Sigmoid colon (tissue), 4 donors: ENCODE data around the gene PRDM16.

Experiments used
- EP300 ChIP-seq, 4 donors: sonication (generic); formaldehyde crosslinking; IDR thresholded peaks; one replicate each; pipeline ENCODE4 v1.6.1; 2017; ENCODE audit warnings: antibody characterized with exemption in 4 of 4
- POLR2A ChIP-seq, 2 donors: fragments of 450-650 bp; IDR thresholded peaks; one replicate each; pipeline ENCODE4 v1.6.1; 2016; ENCODE audit warnings: antibody characterized with exemption in 2 of 2, mild to moderate bottlenecking in 2 of 2, moderate library complexity in 2 of 2

DNA sequence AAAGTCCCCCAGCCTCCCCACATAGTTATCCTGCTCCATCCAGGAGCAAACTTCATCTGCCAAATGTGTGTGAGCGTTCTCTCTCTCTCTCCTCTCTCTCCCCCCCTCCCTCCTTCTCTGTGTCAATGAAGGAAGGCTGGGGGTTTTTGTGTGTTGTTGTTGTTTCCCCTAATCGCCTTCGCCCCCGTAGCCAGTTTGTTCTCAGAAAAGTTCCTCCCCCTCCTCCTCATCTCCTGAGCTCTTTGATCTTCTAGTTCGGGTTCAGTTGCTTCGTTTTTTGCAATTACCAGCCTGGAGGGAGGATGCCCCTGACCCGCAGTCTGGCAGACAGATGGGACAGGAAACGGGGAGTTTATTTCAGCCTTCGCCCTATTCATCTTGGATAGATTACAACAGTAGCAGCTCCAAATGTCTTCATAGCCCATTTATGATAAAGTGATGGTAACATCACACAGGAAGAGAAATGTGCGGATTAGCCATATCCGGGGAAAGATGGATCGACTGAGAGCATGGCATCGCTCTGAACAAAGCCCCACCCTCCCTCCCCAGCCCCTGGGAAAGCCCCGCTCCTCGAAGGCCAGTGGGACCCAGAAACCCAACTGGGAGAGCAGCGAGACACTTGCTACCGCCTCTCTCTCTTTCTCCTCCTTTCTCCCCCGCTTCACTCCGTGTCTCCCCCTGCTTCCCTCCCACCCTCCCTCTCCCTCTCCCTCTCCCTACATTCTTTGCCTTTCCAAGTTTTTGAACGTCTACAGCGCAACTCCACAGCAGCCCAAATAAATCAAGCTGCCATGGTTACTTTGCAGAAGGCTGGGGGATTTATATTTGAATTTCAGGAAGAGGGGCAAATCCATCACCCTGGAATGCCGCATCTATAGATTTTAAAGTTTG, 245.7 kb downstream of the PRDM16 start:
- TF ChIP-seq POLR2A (IDR thresholded peaks at IDR 0.05), result no peak
- no peak for TF ChIP-seq EP300 (IDR thresholded peaks at IDR 0.05)
